Measurements from ENCODE around the gene FRZB. TPM values are rescaled to one million over a fixed set of nuclear protein-coding genes. Genes with fewer than 3 reads are reported as not detected.

Gene FRZB
- total and polyA plus RNA-seq, 2 donors (not counting 1 experiment from before 2014, with no cell fraction given) = 1.5 to 2.0 TPM

DNA sequence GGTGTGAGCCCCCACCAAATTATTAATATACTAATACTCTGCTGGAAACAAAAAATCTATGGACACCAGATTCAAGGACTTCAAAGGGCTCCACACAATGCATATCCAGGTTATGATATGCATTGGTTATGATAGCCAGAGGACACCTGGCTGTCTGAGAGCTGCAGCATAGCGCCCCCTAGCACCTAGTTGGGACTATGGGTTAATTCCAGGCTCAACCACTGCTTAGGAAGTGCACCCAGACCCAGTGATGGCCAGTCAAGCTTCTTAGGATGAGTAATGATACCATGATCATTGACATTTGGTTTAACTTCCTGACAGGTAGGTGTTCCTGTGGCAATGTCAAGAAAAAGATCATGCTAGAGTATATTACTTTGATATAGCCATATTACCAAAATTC lies 3.8 kb upstream of the FRZB start:
- Histone ChIP-seq H3K4me2 (ENCODE audit: extremely low read depth, insufficient read depth, low read length) (no peak overlapping the region), H3K9me3 (ENCODE audit: control insufficient read depth, insufficient read depth, low read depth, low read length) (no peaks in the 10 kb centered on the region)
- TF ChIP-seq CTCF (conservative IDR thresholded peaks at IDR 0.05 in 1 of 2, IDR thresholded peaks at IDR 0.05 in 1 of 2; ENCODE audit: low read depth in 1 of 2, low read length in 2 of 2) = peak in 1 of 2 donors; percentile 20
- no peak for TF ChIP-seq EZH2 (IDR thresholded peaks at IDR 0.05; ENCODE audit: low read length, missing control alignments)

GRCh38 chr2:182868054-182868796 lies 1.8 kb upstream of the FRZB start:
- no peak for DNase-seq (ENCODE audit: low read depth in 2 of 2)
- TF ChIP-seq CTCF (conservative IDR thresholded peaks at IDR 0.05 in 1 of 2, IDR thresholded peaks at IDR 0.05 in 1 of 2; ENCODE audit: low read depth in 1 of 2, low read length in 2 of 2) = no peak
- Histone ChIP-seq H3K27ac (ENCODE audit: insufficient read depth, low read length) (no peak overlapping the region), H3K4me2 (ENCODE audit: extremely low read depth, insufficient read depth, low read length) (no peak overlapping the region), H3K9ac (ENCODE audit: insufficient read depth, low read length) (no peak overlapping the region), H3K79me2 (ENCODE audit: control insufficient read depth, insufficient read depth, low read length) (no peaks in the 10 kb centered on the region), H3K36me3 (ENCODE audit: control insufficient read depth, insufficient read depth, low read length) (no peaks in the 10 kb centered on the region), H3K9me3 (ENCODE audit: control insufficient read depth, insufficient read depth, low read depth, low read length) (no peaks in the 10 kb centered on the region), H2AFZ (ENCODE audit: low read length) (no peak overlapping the region), H4K20me1 (ENCODE audit: control insufficient read depth, extremely low read depth, insufficient read depth, low read length) (no peaks in the 10 kb centered on the region), H3K27me3 (ENCODE audit: control insufficient read depth, insufficient read depth, low read length) (no peaks in the 10 kb centered on the region), H3K4me3 (replicated peaks in 1 of 4; ENCODE audit: control extremely low read depth in 1 of 4, insufficient read depth in 1 of 4, low read depth in 3 of 4, low read length in 4 of 4) (no peak overlapping the region), H3K4me1 (ENCODE audit: control insufficient read depth, extremely low read depth, insufficient read depth, low read length) (no peaks in the 10 kb centered on the region)

More for the DNA sequence above, 3.8 kb upstream of the FRZB start:
- Histone ChIP-seq H4K20me1 (ENCODE audit: control insufficient read depth, extremely low read depth, insufficient read depth, low read length) (no peaks in the 10 kb centered on the region), H3K9ac (ENCODE audit: insufficient read depth, low read length) (no peak overlapping the region), H3K27me3 (ENCODE audit: control insufficient read depth, insufficient read depth, low read length) (no peaks in the 10 kb centered on the region), H3K4me3 (replicated peaks in 1 of 4; ENCODE audit: control extremely low read depth in 1 of 4, insufficient read depth in 1 of 4, low read depth in 3 of 4, low read length in 4 of 4) (no peak overlapping the region), H3K4me1 (ENCODE audit: control insufficient read depth, extremely low read depth, insufficient read depth, low read length) (no peaks in the 10 kb centered on the region), H3K79me2 (ENCODE audit: control insufficient read depth, insufficient read depth, low read length) (no peaks in the 10 kb centered on the region), H3K36me3 (ENCODE audit: control insufficient read depth, insufficient read depth, low read length) (no peaks in the 10 kb centered on the region), H3K27ac (ENCODE audit: insufficient read depth, low read length) (no peak overlapping the region), H2AFZ (ENCODE audit: low read length) (no peak overlapping the region)
- DNase-seq (ENCODE audit: low read depth in 2 of 2) = no peak

DNA sequence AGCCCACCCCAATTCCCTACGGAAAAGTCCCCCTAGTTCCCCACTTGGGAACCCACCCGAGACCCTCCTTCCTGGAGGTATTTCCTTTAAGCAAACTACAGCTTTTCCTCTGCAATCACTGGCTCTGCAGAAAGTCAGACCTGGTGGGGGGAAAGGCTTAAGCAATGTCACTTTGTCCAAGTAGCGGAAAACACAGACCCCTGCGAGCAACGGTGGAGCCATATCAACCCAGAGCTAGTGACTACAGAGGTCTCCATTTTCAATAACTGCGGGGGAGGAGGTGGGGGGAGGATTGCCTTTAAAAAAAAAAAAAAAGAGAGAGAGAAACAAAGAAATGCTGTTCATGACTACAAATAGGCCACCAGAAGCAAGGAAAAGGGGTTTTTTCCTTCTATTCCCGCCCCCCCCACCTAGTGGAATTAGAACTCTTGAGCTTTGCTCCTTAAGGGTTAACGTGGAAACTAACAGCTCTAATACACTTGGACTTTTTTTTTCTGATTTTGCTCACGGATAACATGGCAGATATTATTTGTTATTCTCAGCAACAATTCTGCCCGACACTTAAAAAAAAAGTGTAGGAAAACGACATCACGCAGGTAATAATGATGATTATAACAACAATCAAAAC lies 1.1 kb upstream of the FRZB start:
- H3K4me2 ChIP-seq (ENCODE audit: extremely low read depth, insufficient read depth, low read length) = peak overlapping the region; percentile 93
- H3K4me3 ChIP-seq (replicated peaks in 1 of 4; ENCODE audit: control extremely low read depth in 1 of 4, insufficient read depth in 1 of 4, low read depth in 3 of 4, low read length in 4 of 4) = peak overlapping the region; percentile 51 to 67 (median 66)
- H2AFZ ChIP-seq (ENCODE audit: low read length) = peak overlapping the region; percentile 95
- no peak for DNase-seq (ENCODE audit: low read depth in 2 of 2)
- peak overlapping the region; percentile 31 for H3K9ac ChIP-seq (ENCODE audit: insufficient read depth, low read length)
- H3K27me3 ChIP-seq (ENCODE audit: control insufficient read depth, insufficient read depth, low read length) = no peaks in the 10 kb centered on the region
- TF ChIP-seq EZH2 (IDR thresholded peaks at IDR 0.05; ENCODE audit: low read length, missing control alignments) (no peak), CTCF (conservative IDR thresholded peaks at IDR 0.05 in 1 of 2, IDR thresholded peaks at IDR 0.05 in 1 of 2; ENCODE audit: low read depth in 1 of 2, low read length in 2 of 2) (no peak)
- no peaks in the 10 kb centered on the region for H3K4me1 ChIP-seq (ENCODE audit: control insufficient read depth, extremely low read depth, insufficient read depth, low read length)
- no peaks in the 10 kb centered on the region for H3K9me3 ChIP-seq (ENCODE audit: control insufficient read depth, insufficient read depth, low read depth, low read length)
- H3K79me2 ChIP-seq (ENCODE audit: control insufficient read depth, insufficient read depth, low read length) = no peaks in the 10 kb centered on the region
- no peaks in the 10 kb centered on the region for H4K20me1 ChIP-seq (ENCODE audit: control insufficient read depth, extremely low read depth, insufficient read depth, low read length)
- H3K27ac ChIP-seq (ENCODE audit: insufficient read depth, low read length) = no peak overlapping the region
- no peaks in the 10 kb centered on the region for H3K36me3 ChIP-seq (ENCODE audit: control insufficient read depth, insufficient read depth, low read length)
